ENCODE data around the gene ZFYVE9. TPM values are rescaled to one million over a fixed set of nuclear protein-coding genes. Genes with fewer than 3 reads are reported as not detected.

The ZFYVE9 gene
- total and polyA plus RNA-seq, 5 donors from 2014 or later, result 0.26 to 1.6 (median 0.84) TPM

DNA sequence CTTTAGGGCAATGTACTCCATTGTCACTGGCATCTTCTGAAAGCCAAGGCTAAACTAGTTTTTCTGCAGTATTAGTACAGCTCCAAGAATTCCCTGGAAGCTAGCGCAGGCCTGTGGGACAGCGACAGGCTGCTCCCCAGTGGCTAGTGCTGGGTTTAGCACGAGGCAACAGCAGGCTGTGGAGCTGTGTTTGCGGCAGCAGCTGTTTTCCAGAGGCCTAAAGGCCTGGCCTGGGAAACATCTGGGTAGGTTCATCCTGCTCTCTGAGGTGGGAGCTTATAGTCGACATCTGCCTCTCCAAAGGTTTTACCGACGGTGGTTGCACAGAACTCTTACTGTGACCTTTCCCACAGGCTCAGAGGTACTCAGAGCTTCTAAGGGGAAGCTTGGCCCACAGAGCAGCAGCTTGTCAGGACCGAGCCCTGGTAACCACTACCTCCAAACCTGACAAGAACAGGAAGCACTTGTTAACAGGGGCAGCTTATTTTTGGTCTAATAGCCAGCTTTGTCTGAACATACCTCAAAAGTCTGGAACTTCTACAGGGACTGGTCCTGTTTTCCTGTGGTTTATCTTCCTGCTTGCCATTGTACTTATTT lies 206.9 kb downstream of the ZFYVE9 start:
- Mint-ChIP-seq H3K27me3 (no peaks in the 10 kb centered on the region), H3K36me3 (peaks cover 16% of the 10 kb centered on the region), H3K4me1 (peaks cover 0 to 3% (median 0%) of the 10 kb centered on the region in 4 donors), H3K27ac (peak overlapping the region in 2 of 3 donors; percentile 26 to 49), H3K9me3 (no peaks in the 10 kb centered on the region), H3K4me3 (no peak overlapping the region)
- ATAC-seq (ENCODE audit: low read depth in 2 of 2), result peak in 1 of 2 donors; percentile 28
- H3K4me1 ChIP-seq (ENCODE audit: control insufficient read depth, insufficient read depth, low read length, poor library complexity, severe bottlenecking), result no peaks in the 10 kb centered on the region
- no peaks in the 10 kb centered on the region for H3K27me3 ChIP-seq (ENCODE audit: control insufficient read depth, insufficient read depth, low read length)
- H3K27ac ChIP-seq (ENCODE audit: insufficient read depth, low read length, poor library complexity, severe bottlenecking), result no peak overlapping the region
- H3K9me3 ChIP-seq (ENCODE audit: control insufficient read depth in 2 of 2, low read length in 2 of 2), result no peaks in the 10 kb centered on the region
- peaks cover 20% of the 10 kb centered on the region for H3K36me3 ChIP-seq (ENCODE audit: control insufficient read depth, insufficient read depth, low read length)
- DNase-seq, result peak in 1 of 3 donors; percentile 11
- no peak overlapping the region for H3K4me3 ChIP-seq (ENCODE audit: low read depth, low read length)

DNA sequence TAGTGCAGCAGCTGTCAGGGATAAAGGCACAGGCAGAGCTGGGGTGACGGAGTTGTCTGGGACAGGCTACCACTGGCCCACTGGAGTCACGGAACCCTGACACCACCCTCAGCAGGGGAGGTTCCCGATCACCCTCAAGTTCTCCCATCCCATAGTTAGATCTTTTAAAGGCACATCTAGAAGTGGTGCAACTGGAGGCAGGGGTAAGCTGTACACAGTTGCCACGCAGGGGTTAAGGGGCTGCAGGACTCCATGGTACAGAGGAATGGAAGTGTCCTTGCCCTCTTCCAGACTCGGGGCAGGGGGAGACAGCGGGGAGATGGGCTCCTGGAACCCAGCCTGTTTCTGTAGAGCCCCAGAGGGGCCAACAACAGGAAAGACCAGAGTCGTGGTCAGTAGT lies 210.8 kb downstream of the ZFYVE9 start:
- Mint-ChIP-seq H3K9me3 (no peaks in the 10 kb centered on the region), H3K4me3 (no peak overlapping the region)

DNA sequence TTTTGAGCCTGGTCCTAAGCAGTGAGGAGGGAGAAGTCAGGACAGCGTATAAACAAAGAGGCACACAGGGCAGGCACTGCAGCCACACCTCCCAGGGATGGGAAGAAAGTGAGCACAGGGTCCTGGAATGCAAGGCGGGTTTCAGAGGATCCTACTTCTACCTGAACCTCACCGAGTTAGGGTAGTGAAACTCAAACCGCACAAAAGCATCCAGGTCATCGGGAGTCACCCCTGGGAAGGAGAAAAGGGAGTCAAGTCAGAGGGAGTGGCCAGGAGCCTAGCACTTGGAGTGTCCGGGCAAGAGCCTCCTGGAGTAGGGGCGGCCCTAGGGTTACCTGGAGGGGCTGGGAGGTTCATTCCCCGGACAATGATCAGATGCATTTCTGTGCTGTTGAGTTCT lies 213.5 kb downstream of the ZFYVE9 start:
- H3K36me3 Mint-ChIP-seq, result peaks cover 45% of the 10 kb centered on the region

More for the DNA sequence above, 210.8 kb downstream of the ZFYVE9 start:
- DNase-seq (no peak), ATAC-seq (ENCODE audit: low read depth in 2 of 2) (no peak)
- H3K9me3 ChIP-seq (ENCODE audit: control insufficient read depth in 2 of 2, low read length in 2 of 2), result no peaks in the 10 kb centered on the region
- Mint-ChIP-seq H3K27me3 (no peaks in the 10 kb centered on the region), H3K27ac (peak overlapping the region in 1 of 3 donors; percentile 82), H3K36me3 (peaks cover 38% of the 10 kb centered on the region), H3K4me1 (peaks cover 0 to 2% (median 0%) of the 10 kb centered on the region in 4 donors)
- H3K4me3 ChIP-seq (ENCODE audit: low read depth, low read length), result no peak overlapping the region
- no peaks in the 10 kb centered on the region for H3K4me1 ChIP-seq (ENCODE audit: control insufficient read depth, insufficient read depth, low read length, poor library complexity, severe bottlenecking)
- peaks cover 59% of the 10 kb centered on the region for H3K36me3 ChIP-seq (ENCODE audit: control insufficient read depth, insufficient read depth, low read length)
- no peaks in the 10 kb centered on the region for H3K27me3 ChIP-seq (ENCODE audit: control insufficient read depth, insufficient read depth, low read length)
- no peak overlapping the region for H3K27ac ChIP-seq (ENCODE audit: insufficient read depth, low read length, poor library complexity, severe bottlenecking)

GRCh38 chr1:52355847-52356505 lies 214.1 kb downstream of the ZFYVE9 start:
- peaks cover 87% of the 10 kb centered on the region for H3K36me3 ChIP-seq (ENCODE audit: control insufficient read depth, insufficient read depth, low read length)
- Mint-ChIP-seq H3K36me3 (peaks cover 45% of the 10 kb centered on the region), H3K9me3 (no peaks in the 10 kb centered on the region), H3K27ac (no peak overlapping the region), H3K4me1 (no peaks in the 10 kb centered on the region), H3K27me3 (no peaks in the 10 kb centered on the region), H3K4me3 (no peak overlapping the region)
- H3K4me1 ChIP-seq (ENCODE audit: control insufficient read depth, insufficient read depth, low read length, poor library complexity, severe bottlenecking), result no peaks in the 10 kb centered on the region
- no peaks in the 10 kb centered on the region for H3K27me3 ChIP-seq (ENCODE audit: control insufficient read depth, insufficient read depth, low read length)
- H3K9me3 ChIP-seq (ENCODE audit: control insufficient read depth in 2 of 2, low read length in 2 of 2), result no peaks in the 10 kb centered on the region
- no peak overlapping the region for H3K27ac ChIP-seq (ENCODE audit: insufficient read depth, low read length, poor library complexity, severe bottlenecking)
- DNase-seq, result no peak
- ATAC-seq (ENCODE audit: low read depth in 2 of 2), result no peak
- no peak overlapping the region for H3K4me3 ChIP-seq (ENCODE audit: low read depth, low read length)

More for the DNA sequence above, 213.5 kb downstream of the ZFYVE9 start:
- H3K27me3 ChIP-seq (ENCODE audit: control insufficient read depth, insufficient read depth, low read length), result no peaks in the 10 kb centered on the region
- H3K4me3 ChIP-seq (ENCODE audit: low read depth, low read length), result no peak overlapping the region
- Mint-ChIP-seq H3K27ac (no peak overlapping the region), H3K4me3 (peak overlapping the region in 1 of 4 donors; percentile 61), H3K4me1 (no peaks in the 10 kb centered on the region), H3K9me3 (no peaks in the 10 kb centered on the region), H3K27me3 (no peaks in the 10 kb centered on the region)
- ATAC-seq (ENCODE audit: low read depth in 2 of 2) (no peak), DNase-seq (no peak)
- no peaks in the 10 kb centered on the region for H3K9me3 ChIP-seq (ENCODE audit: control insufficient read depth in 2 of 2, low read length in 2 of 2)
- H3K27ac ChIP-seq (ENCODE audit: insufficient read depth, low read length, poor library complexity, severe bottlenecking), result no peak overlapping the region
- H3K4me1 ChIP-seq (ENCODE audit: control insufficient read depth, insufficient read depth, low read length, poor library complexity, severe bottlenecking), result no peaks in the 10 kb centered on the region
- peaks cover 83% of the 10 kb centered on the region for H3K36me3 ChIP-seq (ENCODE audit: control insufficient read depth, insufficient read depth, low read length)

DNA sequence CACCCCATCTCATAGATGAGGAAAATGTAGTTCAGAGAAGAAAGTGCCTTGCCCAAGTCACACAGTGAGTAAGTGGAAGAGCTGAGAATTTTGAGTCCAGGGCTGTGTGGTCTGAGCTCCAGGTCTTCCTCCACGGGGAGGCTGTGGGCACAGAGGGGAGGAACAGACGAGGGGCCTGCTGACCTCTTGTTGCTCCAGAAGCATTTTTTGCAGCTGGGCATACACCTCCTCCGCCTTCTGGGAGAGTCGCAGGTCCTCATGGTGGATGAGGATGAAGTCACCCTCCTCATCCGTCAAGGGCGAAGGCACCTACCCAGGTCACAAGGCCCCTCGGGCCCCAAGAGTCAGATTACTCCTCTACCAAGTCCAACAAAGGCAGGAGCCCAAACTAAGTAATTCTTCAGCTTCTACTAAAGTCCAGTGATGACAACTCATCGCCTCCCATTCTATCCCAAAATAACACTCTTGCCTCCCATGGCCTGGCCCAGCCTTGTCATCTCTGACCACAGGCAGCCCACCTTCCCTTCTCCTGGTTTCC lies 215.0 kb downstream of the ZFYVE9 start:
- H3K4me3 Mint-ChIP-seq, result peak overlapping the region in 1 of 4 donors; percentile 33
- DNase-seq (no peak), ATAC-seq (ENCODE audit: low read depth in 2 of 2) (no peak)
- Histone ChIP-seq H3K9me3 (ENCODE audit: control insufficient read depth in 2 of 2, low read length in 2 of 2) (no peaks in the 10 kb centered on the region), H3K4me3 (ENCODE audit: low read depth, low read length) (no peak overlapping the region), H3K27me3 (ENCODE audit: control insufficient read depth, insufficient read depth, low read length) (no peaks in the 10 kb centered on the region), H3K36me3 (ENCODE audit: control insufficient read depth, insufficient read depth, low read length) (peaks cover 96% of the 10 kb centered on the region), H3K4me1 (ENCODE audit: control insufficient read depth, insufficient read depth, low read length, poor library complexity, severe bottlenecking) (no peaks in the 10 kb centered on the region), H3K27ac (ENCODE audit: insufficient read depth, low read length, poor library complexity, severe bottlenecking) (no peak overlapping the region)
- H3K27ac Mint-ChIP-seq, result peak overlapping the region in 1 of 3 donors; percentile 41
- peaks cover 51% of the 10 kb centered on the region for H3K36me3 Mint-ChIP-seq
- no peaks in the 10 kb centered on the region for H3K27me3 Mint-ChIP-seq
- H3K9me3 Mint-ChIP-seq, result no peaks in the 10 kb centered on the region
- peaks cover 0 to 5% (median 1%) of the 10 kb centered on the region in 4 donors for H3K4me1 Mint-ChIP-seq

DNA sequence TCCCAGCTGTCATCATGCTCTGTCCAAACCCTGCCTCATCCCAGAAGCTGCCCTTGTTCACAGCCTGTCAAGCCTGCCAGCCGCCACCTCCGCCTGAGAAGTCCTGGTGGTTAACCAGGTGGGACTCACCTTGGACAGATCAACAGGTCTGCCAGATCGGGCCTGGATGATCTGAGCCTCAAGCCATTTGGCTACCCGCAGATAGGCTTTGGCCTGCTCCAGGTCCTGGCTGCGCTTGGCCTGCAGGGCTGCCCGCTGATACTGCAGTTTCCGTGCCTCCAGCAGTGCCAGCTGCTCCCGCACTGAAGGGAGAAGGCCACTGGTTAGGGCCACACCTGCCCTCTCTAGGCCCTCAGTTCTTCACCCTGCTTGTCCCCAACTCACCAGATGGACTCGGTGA lies 215.5 kb downstream of the ZFYVE9 start:
- Mint-ChIP-seq H3K4me1 (peaks cover 0 to 6% (median 1%) of the 10 kb centered on the region in 4 donors), H3K4me3 (no peak overlapping the region), H3K9me3 (no peaks in the 10 kb centered on the region), H3K27me3 (no peaks in the 10 kb centered on the region), H3K36me3 (peaks cover 56% of the 10 kb centered on the region), H3K27ac (no peak overlapping the region)
- H3K9me3 ChIP-seq (ENCODE audit: control insufficient read depth in 2 of 2, low read length in 2 of 2), result no peaks in the 10 kb centered on the region
- H3K4me3 ChIP-seq (ENCODE audit: low read depth, low read length), result no peak overlapping the region
- H3K36me3 ChIP-seq (ENCODE audit: control insufficient read depth, insufficient read depth, low read length), result peaks cover 100% of the 10 kb centered on the region
- DNase-seq, result no peak
- ATAC-seq (ENCODE audit: low read depth in 2 of 2), result no peak
- no peak overlapping the region for H3K27ac ChIP-seq (ENCODE audit: insufficient read depth, low read length, poor library complexity, severe bottlenecking)
- H3K4me1 ChIP-seq (ENCODE audit: control insufficient read depth, insufficient read depth, low read length, poor library complexity, severe bottlenecking), result no peaks in the 10 kb centered on the region
- no peaks in the 10 kb centered on the region for H3K27me3 ChIP-seq (ENCODE audit: control insufficient read depth, insufficient read depth, low read length)

GRCh38 chr1:52358851-52359497 lies 217.1 kb downstream of the ZFYVE9 start:
- no peak overlapping the region for H3K27ac Mint-ChIP-seq
- DNase-seq, result no peak
- no peaks in the 10 kb centered on the region for H3K9me3 Mint-ChIP-seq
- Histone ChIP-seq H3K27ac (ENCODE audit: insufficient read depth, low read length, poor library complexity, severe bottlenecking) (no peak overlapping the region), H3K4me3 (ENCODE audit: low read depth, low read length) (no peak overlapping the region), H3K9me3 (ENCODE audit: control insufficient read depth in 2 of 2, low read length in 2 of 2) (no peaks in the 10 kb centered on the region), H3K4me1 (ENCODE audit: control insufficient read depth, insufficient read depth, low read length, poor library complexity, severe bottlenecking) (peaks cover 1% of the 10 kb centered on the region), H3K27me3 (ENCODE audit: control insufficient read depth, insufficient read depth, low read length) (no peaks in the 10 kb centered on the region), H3K36me3 (ENCODE audit: control insufficient read depth, insufficient read depth, low read length) (peaks cover 89% of the 10 kb centered on the region)
- H3K4me3 Mint-ChIP-seq, result no peak overlapping the region
- no peak for ATAC-seq (ENCODE audit: low read depth in 2 of 2)
- peaks cover 45% of the 10 kb centered on the region for H3K36me3 Mint-ChIP-seq
- peaks cover 0 to 14% (median 8%) of the 10 kb centered on the region in 4 donors for H3K4me1 Mint-ChIP-seq
- H3K27me3 Mint-ChIP-seq, result no peaks in the 10 kb centered on the region
